Measurements from ENCODE around the gene EVA1A. TPM values are rescaled to one million over a fixed set of nuclear protein-coding genes. Genes with fewer than 3 reads are reported as not detected.

The EVA1A gene
- polyA plus RNA-seq, 1 donor (not counting 4 experiments of a cell fraction or from before 2014, with no cell fraction given), result 11.5 TPM

DNA sequence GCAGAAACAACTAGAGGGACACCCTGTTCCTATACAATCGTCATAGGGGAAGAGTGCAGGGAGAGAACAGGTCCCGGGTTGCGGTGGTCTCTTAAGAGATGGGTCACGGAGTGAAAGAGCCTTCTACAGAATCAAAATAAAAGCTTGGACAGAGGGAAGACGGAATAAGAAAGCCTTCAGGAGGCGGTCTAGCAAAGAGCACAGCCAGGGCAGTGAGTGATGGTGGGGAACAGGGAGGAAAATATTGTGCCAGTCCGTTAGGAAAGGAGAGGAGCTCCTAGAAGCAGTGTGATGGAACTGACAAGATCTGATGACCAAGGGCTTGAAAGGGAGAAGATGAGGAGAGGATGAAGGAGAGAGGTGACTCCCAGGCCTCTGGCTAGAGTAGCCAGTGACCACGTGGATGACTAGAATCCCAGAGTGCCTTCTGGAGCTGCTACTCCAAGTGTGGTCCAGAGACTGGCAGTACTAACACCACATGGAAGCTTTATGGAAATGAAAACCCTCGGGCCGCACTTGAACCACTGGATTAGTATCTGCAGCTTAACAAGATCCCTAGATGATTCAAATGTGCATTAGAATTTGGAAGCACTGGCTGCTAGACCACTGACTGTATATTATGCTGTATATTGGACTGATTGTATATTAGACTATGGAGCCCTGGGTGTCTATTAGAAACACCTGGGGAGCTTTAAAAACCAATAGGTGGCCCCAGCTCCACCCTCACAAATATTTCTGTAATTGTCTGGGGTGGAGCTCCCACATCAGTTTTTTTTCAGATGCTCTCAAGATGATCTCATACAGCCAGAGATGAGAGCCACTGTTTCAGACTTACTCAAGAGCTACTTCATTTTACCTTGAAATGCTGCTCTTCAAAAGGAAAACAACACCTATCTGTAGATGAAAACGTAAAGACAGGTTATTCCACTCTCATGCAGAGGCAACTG, 1.1 kb upstream of the EVA1A start:
- FAIRE-seq, result peak; percentile 36
- DNase-seq (ENCODE audit: low read depth, low spot score), result no peak

DNA sequence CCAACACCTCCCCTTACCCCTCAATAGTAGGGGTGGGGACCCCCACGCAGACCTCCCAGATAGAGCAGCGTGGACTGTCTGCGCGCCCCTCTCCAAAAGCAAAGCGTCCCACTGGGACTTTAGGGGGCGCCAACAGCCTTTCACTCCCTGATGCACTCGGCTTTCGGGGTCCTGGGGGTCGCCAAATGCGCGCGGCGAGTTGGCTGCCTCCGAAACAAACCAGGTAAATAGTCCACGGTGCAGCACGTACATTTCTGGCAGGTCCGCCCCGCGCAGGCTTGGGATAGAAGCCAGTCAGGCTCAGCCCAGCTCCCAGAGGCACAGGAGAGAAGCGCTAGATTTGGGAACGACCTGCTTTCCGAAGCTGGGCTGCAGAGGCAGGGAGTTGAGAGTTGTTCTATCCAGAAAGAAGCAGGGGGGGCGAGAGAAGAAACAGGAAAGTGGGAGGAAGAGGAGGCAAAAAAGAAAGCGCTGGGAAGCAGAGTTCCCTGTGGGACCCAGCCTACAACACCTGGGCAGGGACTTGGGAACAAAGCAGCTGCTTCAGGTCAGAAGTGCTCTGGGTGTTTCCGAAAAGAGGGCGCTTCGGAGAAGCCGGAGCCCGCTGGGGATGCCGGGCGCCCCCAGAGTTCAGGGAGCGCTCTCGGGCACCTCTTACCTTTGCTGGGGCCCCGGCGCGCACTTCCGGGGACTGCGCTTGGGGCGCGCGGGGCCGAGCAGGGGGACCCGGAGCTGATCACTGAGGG, 544 bp downstream of the EVA1A start:
- Histone ChIP-seq H2AFZ (ENCODE audit: control insufficient read depth, low read length) (peak overlapping the region; percentile 79), H3K4me3 (ENCODE audit: control insufficient read depth in 2 of 3, extremely low read depth in 1 of 3, insufficient read depth in 2 of 3, low read depth in 1 of 3, low read length in 3 of 3) (peak overlapping the region; percentile 64 to 88 (median 83)), H3K36me3 (ENCODE audit: control insufficient read depth in 2 of 2, extremely low read depth in 1 of 2, insufficient read depth in 2 of 2, low read length in 2 of 2) (peaks cover 0 to 2% of the 10 kb centered on the region in 2 experiments), H3K79me2 (ENCODE audit: control insufficient read depth, insufficient read depth, low read length) (peaks cover 30% of the 10 kb centered on the region), H3K27me3 (ENCODE audit: control insufficient read depth, extremely low read depth, insufficient read depth, low read length) (no peaks in the 10 kb centered on the region), H3K27ac (ENCODE audit: control insufficient read depth, insufficient read depth, low read length) (peak overlapping the region; percentile 66), H4K20me1 (ENCODE audit: control insufficient read depth, extremely low read depth, insufficient read depth, low read length) (no peaks in the 10 kb centered on the region), H3K9me1 (ENCODE audit: control insufficient read depth, extremely low read depth, insufficient read depth, low read length) (no peaks in the 10 kb centered on the region), H3K9me3 (ENCODE audit: control insufficient read depth, low read depth, low read length) (no peaks in the 10 kb centered on the region), H3K4me1 (ENCODE audit: control insufficient read depth, extremely low read depth, insufficient read depth, low read length) (peaks cover 26% of the 10 kb centered on the region), H3K9ac (ENCODE audit: control insufficient read depth, extremely low read depth, insufficient read depth, low read length) (peak overlapping the region; percentile 79), H3K4me2 (ENCODE audit: control insufficient read depth, extremely low read depth, insufficient read depth, low read depth, low read length) (peak overlapping the region; percentile 90)
- FAIRE-seq, result no peak
- TF ChIP-seq, protein P1, sequence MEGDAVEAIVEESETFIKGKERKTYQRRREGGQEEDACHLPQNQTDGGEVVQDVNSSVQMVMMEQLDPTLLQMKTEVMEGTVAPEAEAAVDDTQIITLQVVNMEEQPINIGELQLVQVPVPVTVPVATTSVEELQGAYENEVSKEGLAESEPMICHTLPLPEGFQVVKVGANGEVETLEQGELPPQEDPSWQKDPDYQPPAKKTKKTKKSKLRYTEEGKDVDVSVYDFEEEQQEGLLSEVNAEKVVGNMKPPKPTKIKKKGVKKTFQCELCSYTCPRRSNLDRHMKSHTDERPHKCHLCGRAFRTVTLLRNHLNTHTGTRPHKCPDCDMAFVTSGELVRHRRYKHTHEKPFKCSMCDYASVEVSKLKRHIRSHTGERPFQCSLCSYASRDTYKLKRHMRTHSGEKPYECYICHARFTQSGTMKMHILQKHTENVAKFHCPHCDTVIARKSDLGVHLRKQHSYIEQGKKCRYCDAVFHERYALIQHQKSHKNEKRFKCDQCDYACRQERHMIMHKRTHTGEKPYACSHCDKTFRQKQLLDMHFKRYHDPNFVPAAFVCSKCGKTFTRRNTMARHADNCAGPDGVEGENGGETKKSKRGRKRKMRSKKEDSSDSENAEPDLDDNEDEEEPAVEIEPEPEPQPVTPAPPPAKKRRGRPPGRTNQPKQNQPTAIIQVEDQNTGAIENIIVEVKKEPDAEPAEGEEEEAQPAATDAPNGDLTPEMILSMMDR (optimal IDR thresholded peaks at IDR 0.05 in 1 of 3, IDR thresholded peaks at IDR 0.05 in 1 of 3, conservative IDR thresholded peaks at IDR 0.05 in 1 of 3; ENCODE audit: extremely low read depth in 1 of 3, insufficient read depth in 2 of 3, low read length in 3 of 3), result peak in 2 of 3 experiments; percentile 33 to 52
- TF ChIP-seq EZH2 (IDR thresholded peaks at IDR 0.05; ENCODE audit: low read length), result no peak
- dilution Hi-C loops (cut with MboI; ENCODE audit: extremely low pct_ligation_motif_present, low sequenced_read_pairs), result no loop called here
- no peak for DNase-seq (ENCODE audit: low read depth, low spot score)

More for the DNA sequence above, 1.1 kb upstream of the EVA1A start:
- dilution Hi-C loops (cut with MboI; ENCODE audit: extremely low pct_ligation_motif_present, low sequenced_read_pairs), result no loop called here
- Histone ChIP-seq H3K9me1 (ENCODE audit: control insufficient read depth, extremely low read depth, insufficient read depth, low read length) (no peaks in the 10 kb centered on the region), H3K9me3 (ENCODE audit: control insufficient read depth, low read depth, low read length) (no peaks in the 10 kb centered on the region), H2AFZ (ENCODE audit: control insufficient read depth, low read length) (peak overlapping the region; percentile 21), H3K4me2 (ENCODE audit: control insufficient read depth, extremely low read depth, insufficient read depth, low read depth, low read length) (peak overlapping the region; percentile 90), H3K4me1 (ENCODE audit: control insufficient read depth, extremely low read depth, insufficient read depth, low read length) (peaks cover 26% of the 10 kb centered on the region), H3K36me3 (ENCODE audit: control insufficient read depth in 2 of 2, extremely low read depth in 1 of 2, insufficient read depth in 2 of 2, low read length in 2 of 2) (peaks cover 0 to 2% of the 10 kb centered on the region in 2 experiments), H4K20me1 (ENCODE audit: control insufficient read depth, extremely low read depth, insufficient read depth, low read length) (no peaks in the 10 kb centered on the region), H3K4me3 (ENCODE audit: control insufficient read depth in 2 of 3, extremely low read depth in 1 of 3, insufficient read depth in 2 of 3, low read depth in 1 of 3, low read length in 3 of 3) (peak overlapping the region; percentile 64 to 88 (median 83)), H3K27ac (ENCODE audit: control insufficient read depth, insufficient read depth, low read length) (peak overlapping the region; percentile 21), H3K79me2 (ENCODE audit: control insufficient read depth, insufficient read depth, low read length) (peaks cover 23% of the 10 kb centered on the region), H3K27me3 (ENCODE audit: control insufficient read depth, extremely low read depth, insufficient read depth, low read length) (no peaks in the 10 kb centered on the region), H3K9ac (ENCODE audit: control insufficient read depth, extremely low read depth, insufficient read depth, low read length) (peak overlapping the region; percentile 79)
- no peak for TF ChIP-seq EZH2 (IDR thresholded peaks at IDR 0.05; ENCODE audit: low read length)
- TF ChIP-seq, protein P1 (optimal IDR thresholded peaks at IDR 0.05 in 1 of 3, IDR thresholded peaks at IDR 0.05 in 1 of 3, conservative IDR thresholded peaks at IDR 0.05 in 1 of 3; ENCODE audit: extremely low read depth in 1 of 3, insufficient read depth in 2 of 3, low read length in 3 of 3), result no peak
